Endodermal cell (in vitro differentiated cells): ENCODE results near the gene RAB3D. TPM values are rescaled to one million over a fixed set of nuclear protein-coding genes. Genes with fewer than 3 reads are reported as not detected.
"Not testable (repeated sequence)": the region's sequence is repeated elsewhere in the genome, so short reads cannot be mapped to it uniquely, and the experiment has no call there.

ENCODE experiments used
- DNase-seq: peaks from one replicate; pipeline ENCODE4 v3.0.0-alpha.2; 2017
- H3K27ac ChIP-seq: 2 replicates; pipeline ENCODE4 v1.5.1; 2013; ENCODE audit warnings: mild to moderate bottlenecking, low read depth, low read length, moderate library complexity
- H3K27me3 ChIP-seq: 2 replicates; pipeline ENCODE4 v1.6.1; 2013; ENCODE audit warnings: mild to moderate bottlenecking, low read length, moderate library complexity; ENCODE audit not compliant: insufficient read depth, control insufficient read depth, poor library complexity, severe bottlenecking
- H3K36me3 ChIP-seq: 2 replicates; pipeline ENCODE4 v1.7.0; 2013; ENCODE audit warnings: mild to moderate bottlenecking, low read length, moderate library complexity; ENCODE audit not compliant: control insufficient read depth, insufficient read depth
- H3K4me1 ChIP-seq: one replicate; pipeline ENCODE4 v1.7.0; 2013; ENCODE audit warnings: low read length; ENCODE audit not compliant: control insufficient read depth, insufficient read depth
- H3K4me3 ChIP-seq: 2 replicates; pipeline ENCODE4 v1.5.1; 2013; ENCODE audit warnings: mild to moderate bottlenecking, low read length, moderate library complexity
- H3K9ac ChIP-seq: 2 replicates; pipeline ENCODE4 v1.6.1; 2013; ENCODE audit warnings: mild to moderate bottlenecking, low read length, moderate library complexity; ENCODE audit not compliant: poor library complexity, severe bottlenecking; ENCODE audit errors: extremely low read depth
- H3K9me3 ChIP-seq: 2 replicates; pipeline ENCODE4 v1.6.1; 2013; ENCODE audit warnings: mild to moderate bottlenecking, low read length, moderate library complexity; ENCODE audit not compliant: control insufficient read depth
- H3K27ac Mint-ChIP-seq: 2 replicates; pipeline ENCODE4 v1.8.0; 2020; ENCODE audit warnings: mixed read lengths
- H3K27me3 Mint-ChIP-seq: 2 replicates; pipeline ENCODE4 v1.8.0; 2021; ENCODE audit warnings: mild to moderate bottlenecking, mixed read lengths; ENCODE audit not compliant: insufficient read depth
- H3K36me3 Mint-ChIP-seq: 2 replicates; pipeline ENCODE4 v1.8.0; 2020; ENCODE audit warnings: low read depth, mixed read lengths
- H3K4me1 Mint-ChIP-seq: 2 replicates; pipeline ENCODE4 v1.8.0; 2020; ENCODE audit warnings: mixed read lengths
- H3K4me3 Mint-ChIP-seq: 2 replicates; pipeline ENCODE4 v1.8.0; 2020; ENCODE audit warnings: mild to moderate bottlenecking, moderate library complexity, mixed read lengths
- H3K9me3 Mint-ChIP-seq: 2 replicates; pipeline ENCODE4 v1.8.0; 2020; ENCODE audit warnings: mild to moderate bottlenecking, mixed read lengths
- WGBS, 2 experiments: methylation state at CpG; one replicate each; pipeline versions ENCODE4 v1.1.5 to v1.1.7; 2013; ENCODE audit warnings: missing lambda C conversion rate in 2 of 2, mixed read lengths in 1 of 2; ENCODE audit not compliant: insufficient coverage in 1 of 2, insufficient read length in 1 of 2; 5-methylcytosine and 5-hydroxymethylcytosine counted together
- total RNA-seq, 2 donors: library from RNA; stranded (reverse); fragmentation: NEBNext Ultra II Directional in 1 of 2; extraction: Animal tissue kit (Norgen Biotek cat#: 25700) in 1 of 2; gene quantifications; 2 replicates in 1 of 2; 3 replicates in 1 of 2; pipeline ENCODE4 v1.2.1, GENCODE V29; 2021
- TF ChIP-seq, protein P1 (sequence below): fragments of 200-600 bp; sonication (generic); conservative IDR thresholded peaks from 2 replicates; pipeline ENCODE4 v1.5.0; 2021; ENCODE audit warnings: antibody characterized with exemption, mild to moderate bottlenecking

The RAB3D gene
- total RNA-seq, 2 donors from 2014 or later = 37.2 to 43.2 TPM

DNA sequence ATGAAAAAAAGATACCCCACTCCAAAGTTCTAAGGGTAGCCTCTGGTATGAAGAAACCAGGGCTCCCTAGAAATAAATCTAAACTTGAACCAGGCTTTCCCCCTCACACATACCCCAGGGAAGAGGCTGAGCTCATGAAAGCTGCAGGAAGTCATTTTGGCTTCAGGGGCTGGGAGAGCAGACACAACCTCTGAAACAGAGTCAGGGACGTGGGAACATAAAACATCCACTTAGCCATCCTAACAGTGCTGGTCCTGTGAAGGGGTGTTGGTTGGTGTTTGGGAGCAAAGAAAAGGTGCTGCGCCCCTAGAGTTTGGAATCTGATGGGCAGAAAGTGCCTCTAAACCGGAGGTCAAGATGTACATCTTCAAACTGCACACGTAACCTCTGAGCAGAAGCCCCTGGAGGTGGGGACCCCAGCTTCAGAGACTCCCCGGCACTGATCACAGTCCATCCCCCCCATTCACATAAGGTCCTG is 15.8 kb downstream of the RAB3D start:
- H3K9me3 Mint-ChIP-seq = peaks cover 16% of the 10 kb centered on the region
- H3K4me3 ChIP-seq = no peak overlapping the region
- no peaks in the 10 kb centered on the region for H3K27me3 Mint-ChIP-seq
- WGBS, 2 experiments = 70 to 86% methylated on average over 2 to 5 of the region's 5 CpGs
- no peaks in the 10 kb centered on the region for H3K36me3 ChIP-seq
- no peak overlapping the region for H3K27ac ChIP-seq
- peaks cover 7% of the 10 kb centered on the region for H3K4me1 ChIP-seq
- no peak overlapping the region for H3K9ac ChIP-seq
- no peak overlapping the region for H3K4me3 Mint-ChIP-seq
- H3K27ac Mint-ChIP-seq = no peak overlapping the region
- no peaks in the 10 kb centered on the region for H3K27me3 ChIP-seq
- no peak for DNase-seq
- TF ChIP-seq, protein P1, sequence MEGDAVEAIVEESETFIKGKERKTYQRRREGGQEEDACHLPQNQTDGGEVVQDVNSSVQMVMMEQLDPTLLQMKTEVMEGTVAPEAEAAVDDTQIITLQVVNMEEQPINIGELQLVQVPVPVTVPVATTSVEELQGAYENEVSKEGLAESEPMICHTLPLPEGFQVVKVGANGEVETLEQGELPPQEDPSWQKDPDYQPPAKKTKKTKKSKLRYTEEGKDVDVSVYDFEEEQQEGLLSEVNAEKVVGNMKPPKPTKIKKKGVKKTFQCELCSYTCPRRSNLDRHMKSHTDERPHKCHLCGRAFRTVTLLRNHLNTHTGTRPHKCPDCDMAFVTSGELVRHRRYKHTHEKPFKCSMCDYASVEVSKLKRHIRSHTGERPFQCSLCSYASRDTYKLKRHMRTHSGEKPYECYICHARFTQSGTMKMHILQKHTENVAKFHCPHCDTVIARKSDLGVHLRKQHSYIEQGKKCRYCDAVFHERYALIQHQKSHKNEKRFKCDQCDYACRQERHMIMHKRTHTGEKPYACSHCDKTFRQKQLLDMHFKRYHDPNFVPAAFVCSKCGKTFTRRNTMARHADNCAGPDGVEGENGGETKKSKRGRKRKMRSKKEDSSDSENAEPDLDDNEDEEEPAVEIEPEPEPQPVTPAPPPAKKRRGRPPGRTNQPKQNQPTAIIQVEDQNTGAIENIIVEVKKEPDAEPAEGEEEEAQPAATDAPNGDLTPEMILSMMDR = no peak
- H3K4me1 Mint-ChIP-seq = peaks cover 15% of the 10 kb centered on the region
- H3K9me3 ChIP-seq = no peaks in the 10 kb centered on the region
- peaks cover 17% of the 10 kb centered on the region for H3K36me3 Mint-ChIP-seq

DNA sequence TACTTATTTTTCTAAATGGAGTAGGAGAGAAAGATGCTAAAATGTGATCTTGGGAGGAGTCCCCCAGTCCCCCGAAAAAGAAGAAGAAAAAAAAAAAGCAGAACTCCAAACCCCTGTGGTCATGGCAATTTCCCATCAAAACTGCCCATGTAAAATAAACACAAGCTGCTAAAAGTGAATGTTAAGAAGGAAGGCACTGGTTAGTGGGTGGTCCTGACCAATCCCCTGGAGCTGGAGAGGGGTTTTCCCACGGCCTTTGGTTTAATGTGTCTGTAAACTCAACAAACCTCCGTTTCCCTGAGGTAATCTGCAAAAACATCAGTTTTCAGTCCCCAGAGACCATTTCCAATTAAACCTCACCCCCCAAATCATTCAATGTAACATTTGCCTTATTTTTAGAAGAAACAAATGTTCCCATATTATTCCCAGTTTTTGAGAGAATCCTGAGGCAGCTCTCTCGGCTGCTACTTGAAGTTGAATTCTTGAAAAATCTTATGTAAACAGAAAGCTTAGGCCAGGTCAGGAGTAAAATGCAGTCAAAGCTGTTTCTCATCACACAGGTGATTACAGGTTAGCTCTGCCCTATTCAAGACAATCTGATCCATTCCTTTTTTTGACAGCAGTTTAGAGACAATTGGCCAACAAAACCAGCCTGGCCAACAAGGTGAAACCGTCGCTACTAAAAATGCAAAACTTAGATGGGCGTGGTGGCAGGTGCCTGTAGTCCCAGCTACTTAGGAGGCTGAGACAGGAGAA is 17.0 kb downstream of the RAB3D start:
- no peaks in the 10 kb centered on the region for H3K27me3 ChIP-seq
- Mint-ChIP-seq H3K4me3 (no peak overlapping the region), H3K27me3 (peaks cover 2% of the 10 kb centered on the region), H3K9me3 (peaks cover 16% of the 10 kb centered on the region), H3K36me3 (peaks cover 17% of the 10 kb centered on the region), H3K27ac (no peak overlapping the region), H3K4me1 (peaks cover 15% of the 10 kb centered on the region)
- WGBS, 2 experiments = 66 to 81% methylated on average over 6 of the region's 7 CpGs
- TF ChIP-seq, protein P1 = no peak
- H3K4me1 ChIP-seq = peaks cover 7% of the 10 kb centered on the region
- DNase-seq = no peak
- no peak overlapping the region for H3K4me3 ChIP-seq
- no peaks in the 10 kb centered on the region for H3K9me3 ChIP-seq
- H3K36me3 ChIP-seq = no peaks in the 10 kb centered on the region
- H3K27ac ChIP-seq = no peak overlapping the region
- H3K9ac ChIP-seq = no peak overlapping the region

DNA sequence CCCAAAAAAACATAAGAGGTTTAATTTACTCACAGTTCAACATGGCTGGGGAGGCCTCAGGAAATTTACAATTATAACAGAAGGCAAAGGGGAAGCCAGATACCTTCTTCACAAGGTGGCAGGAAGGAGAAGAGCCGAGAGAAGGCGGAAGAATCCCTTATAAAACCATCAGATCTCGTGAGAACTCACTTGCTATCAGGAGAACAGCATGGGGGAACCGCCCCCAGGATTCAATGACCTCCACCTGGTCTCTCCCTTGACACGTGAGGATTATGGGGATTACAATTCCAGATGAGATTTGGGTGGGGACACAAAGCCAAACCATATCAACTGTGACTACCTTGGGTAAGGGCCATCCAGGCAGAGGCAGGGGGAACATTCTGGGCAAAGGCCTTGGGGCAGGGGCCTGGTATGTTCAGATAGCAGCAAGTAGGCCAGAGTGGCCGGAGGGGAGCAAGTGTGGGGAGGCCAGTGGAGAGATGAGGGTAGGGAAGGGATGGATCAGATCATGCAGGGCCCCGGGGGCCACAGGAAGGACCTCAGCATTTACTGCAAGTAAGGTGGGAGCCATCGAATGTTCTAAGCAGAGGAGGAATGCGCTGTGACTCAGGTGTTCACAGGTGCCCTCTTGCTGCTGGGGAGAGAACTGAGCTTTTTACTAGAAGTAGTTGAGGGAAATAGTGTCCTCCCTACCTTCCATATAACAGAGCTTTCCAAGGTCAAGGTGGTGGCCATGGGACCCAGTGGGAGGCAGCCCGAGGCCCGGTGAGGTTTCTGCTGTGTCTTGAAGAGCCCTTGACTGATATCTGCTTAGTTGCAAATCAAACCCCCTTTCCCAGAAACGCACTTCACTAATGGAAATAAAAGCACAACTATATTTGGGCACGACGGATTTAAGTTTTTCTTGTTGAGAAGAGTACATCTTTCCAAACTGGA is 18.0 kb downstream of the RAB3D start:
- Mint-ChIP-seq H3K9me3 (peaks cover 16% of the 10 kb centered on the region), H3K27me3 (peaks cover 2% of the 10 kb centered on the region), H3K4me3 (no peak overlapping the region), H3K36me3 (peaks cover 11% of the 10 kb centered on the region), H3K27ac (peak overlapping the region; percentile 69), H3K4me1 (peaks cover 15% of the 10 kb centered on the region)
- WGBS, 2 experiments = 89 to 94% methylated on average over 6 to 14 of the region's 14 CpGs
- Histone ChIP-seq H3K9ac (no peak overlapping the region), H3K27ac (no peak overlapping the region), H3K4me3 (peak overlapping the region; percentile 56), H3K36me3 (no peaks in the 10 kb centered on the region), H3K4me1 (peaks cover 7% of the 10 kb centered on the region), H3K9me3 (no peaks in the 10 kb centered on the region), H3K27me3 (no peaks in the 10 kb centered on the region)
- DNase-seq = peak; percentile 59
- TF ChIP-seq, protein P1 = peak; percentile 55

DNA sequence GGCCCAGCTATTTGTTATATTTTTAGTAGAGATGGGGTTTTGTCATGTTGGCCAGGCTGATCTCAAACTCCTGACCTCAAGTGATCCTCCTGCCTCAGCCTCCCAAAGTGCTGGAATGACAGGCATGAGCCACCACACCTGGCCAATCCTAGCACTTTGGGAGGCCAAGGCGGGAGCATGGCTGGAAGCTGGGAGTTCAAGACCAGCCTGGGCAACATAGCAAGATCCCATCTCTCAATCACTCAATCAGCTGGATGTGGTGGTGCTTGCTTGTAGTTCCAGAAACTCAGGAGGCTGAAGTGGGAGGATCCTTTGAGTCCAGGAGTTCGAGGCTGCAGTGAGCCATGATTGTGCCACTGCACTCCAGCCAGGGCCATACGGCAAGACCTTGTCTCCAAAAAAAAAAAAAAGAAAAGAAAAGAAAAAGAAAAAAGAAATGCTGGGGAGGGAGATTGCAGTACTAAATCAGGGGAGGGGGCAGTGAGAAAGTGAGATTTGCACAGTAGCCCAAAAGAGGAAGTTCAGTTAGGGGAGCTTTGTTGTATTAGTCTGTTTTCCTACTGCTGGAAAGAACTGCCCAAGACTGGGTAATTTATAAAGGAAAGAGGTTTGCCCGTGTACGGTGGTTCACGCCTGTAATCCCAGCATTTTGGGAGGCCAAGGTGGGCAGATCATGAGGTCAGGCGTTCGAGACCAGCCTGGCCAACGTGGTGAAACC is 19.0 kb downstream of the RAB3D start:
- H3K9me3 Mint-ChIP-seq = peaks cover 16% of the 10 kb centered on the region
- H3K27me3 ChIP-seq, H3K27me3 Mint-ChIP-seq, H3K4me3 Mint-ChIP-seq, H3K4me1 ChIP-seq, H3K27ac Mint-ChIP-seq, DNase-seq, H3K9me3 ChIP-seq, H3K9ac ChIP-seq, H3K27ac ChIP-seq, H3K36me3 ChIP-seq: not testable (repeated sequence)
- H3K36me3 Mint-ChIP-seq = peaks cover 11% of the 10 kb centered on the region
- H3K4me1 Mint-ChIP-seq = peaks cover 15% of the 10 kb centered on the region
- 91 to 100% methylated on average over 7 to 9 of the region's 9 CpGs for WGBS, 2 experiments
- H3K4me3 ChIP-seq = peak overlapping the region; percentile 56
